Right ventricle myocardium superior (tissue), 1 donor: ENCODE data around the gene HSD17B7. TPM values are rescaled to one million over a fixed set of nuclear protein-coding genes. Genes with fewer than 3 reads are reported as not detected.
"Not testable (repeated sequence)": the region's sequence is repeated elsewhere in the genome, so short reads cannot be mapped to it uniquely, and the experiment has no call there.

Experiments
- ATAC-seq: fragments of 200-7000 bp; cut with Tn5 transposase; one replicate; pipeline ENCODE4 v1.9.1; 2020; ENCODE audit warnings: mild to moderate bottlenecking; ENCODE audit not compliant: poor library complexity
- DNase-seq: peaks from one replicate; pipeline ENCODE4 v3.0.0-alpha.2; 2020
- intact Hi-C: fragments of 100-400 bp; cut with DNase I; formaldehyde crosslinking; loops from one replicate; pipeline ENCODE4 v1.11.2; 2022
- total RNA-seq: library from RNA; stranded (reverse); fragmentation: NEBNext Ultra II Directional; extraction: Animal tissue kit (Norgen Biotek cat#: 25700); gene quantifications from one replicate; pipeline ENCODE4 v1.2.1, GENCODE V29; 2021
- donor health status: DM: no; HTN: yes; CAD: no; lungs with severe emphysema.

The HSD17B7 gene
- total RNA-seq, 1 donor from 2014 or later, result 5.2 TPM

DNA sequence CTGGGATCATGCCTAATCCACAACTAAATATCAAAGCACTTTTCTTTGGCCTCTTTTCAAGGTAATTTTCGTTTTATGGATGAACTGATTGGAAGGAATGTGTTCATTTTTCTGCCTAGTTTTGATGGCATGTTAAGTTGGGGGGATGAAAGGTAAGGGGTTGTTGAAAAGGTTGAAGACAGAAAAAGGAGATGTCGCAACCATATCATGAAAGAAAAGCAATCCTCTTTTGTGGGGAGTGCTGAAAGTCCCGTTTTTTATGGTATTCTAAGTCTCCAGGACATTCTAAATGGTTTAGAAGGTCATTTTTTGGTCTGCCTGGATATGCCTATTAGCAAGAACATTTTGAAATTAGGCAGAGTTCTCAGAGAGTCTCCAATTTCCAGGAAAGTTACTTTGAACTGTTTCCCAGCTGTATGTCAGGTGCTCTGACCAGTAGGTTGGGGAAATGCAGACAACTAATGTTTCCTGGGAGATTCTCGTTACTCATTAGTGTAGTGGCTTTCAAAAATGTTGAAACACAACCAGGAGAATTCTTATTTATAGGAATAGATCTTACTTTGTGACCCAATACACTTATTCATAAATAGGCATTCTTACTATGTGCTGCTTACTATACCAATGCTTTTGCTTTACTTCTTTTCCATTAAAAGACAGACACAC lies 6.2 kb downstream of the HSD17B7 start:
- ATAC-seq, intact Hi-C loops, DNase-seq: not testable (repeated sequence)

DNA sequence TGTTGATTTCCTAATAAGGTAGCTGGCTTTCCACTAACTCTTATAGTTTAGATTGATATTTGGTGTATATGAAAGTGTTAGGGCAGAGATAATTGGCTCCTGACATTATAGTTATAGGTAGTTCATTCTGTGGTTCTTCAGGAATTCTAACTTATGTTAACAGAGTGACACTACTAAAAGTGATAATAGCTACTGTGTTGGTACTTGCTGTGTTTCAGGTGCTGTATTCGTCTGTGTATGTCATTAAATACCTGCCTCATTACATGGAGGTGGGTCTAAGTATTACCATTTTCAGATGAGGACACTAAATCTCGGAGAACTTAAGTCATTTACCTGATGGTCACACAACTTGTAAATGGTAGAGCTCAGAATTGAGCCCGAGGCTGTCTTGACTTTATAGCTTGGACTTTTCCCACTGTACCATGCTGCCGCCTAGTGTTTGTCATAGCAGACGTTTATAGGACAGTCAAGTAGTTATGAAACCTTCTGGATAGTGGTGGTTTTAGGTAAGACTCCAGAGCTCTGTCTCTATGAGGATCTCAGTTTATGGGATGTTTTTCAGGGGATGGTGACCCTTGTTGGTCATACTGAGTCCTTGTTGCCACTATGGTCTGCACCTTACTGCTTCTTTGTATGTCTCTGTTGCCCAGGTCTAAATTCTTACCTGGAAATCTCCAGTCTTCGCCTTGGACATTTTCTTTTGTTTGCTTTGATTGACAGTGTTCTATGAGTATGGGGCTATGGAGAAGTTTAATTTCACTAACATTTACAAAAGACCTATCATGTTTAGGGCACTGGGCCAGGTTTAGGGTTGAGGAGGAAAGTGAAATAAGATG lies 9.7 kb downstream of the HSD17B7 start:
- peak; percentile 45 for DNase-seq
- peak; percentile 96 for ATAC-seq
- intact Hi-C loops, result not testable (repeated sequence)

DNA sequence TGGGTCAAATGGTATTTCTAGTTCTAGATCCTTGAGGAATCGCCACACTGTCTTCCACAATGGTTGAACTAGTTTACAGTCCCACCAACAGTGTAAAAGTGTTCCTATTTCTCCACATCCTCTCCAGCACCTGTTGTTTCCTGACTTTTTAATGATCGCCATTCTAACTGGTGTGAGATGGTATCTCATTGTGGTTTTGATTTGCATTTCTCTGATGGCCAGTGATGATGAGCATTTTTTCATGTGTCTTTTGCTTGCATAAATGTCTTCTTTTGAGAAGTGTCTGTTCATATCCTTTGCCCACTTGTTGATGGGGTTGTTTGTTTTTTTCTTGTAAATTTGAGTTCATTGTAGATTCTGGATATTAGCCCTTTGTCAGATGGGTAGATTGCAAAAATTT lies 17.0 kb downstream of the HSD17B7 start:
- DNase-seq, intact Hi-C loops, ATAC-seq: not testable (repeated sequence)

DNA sequence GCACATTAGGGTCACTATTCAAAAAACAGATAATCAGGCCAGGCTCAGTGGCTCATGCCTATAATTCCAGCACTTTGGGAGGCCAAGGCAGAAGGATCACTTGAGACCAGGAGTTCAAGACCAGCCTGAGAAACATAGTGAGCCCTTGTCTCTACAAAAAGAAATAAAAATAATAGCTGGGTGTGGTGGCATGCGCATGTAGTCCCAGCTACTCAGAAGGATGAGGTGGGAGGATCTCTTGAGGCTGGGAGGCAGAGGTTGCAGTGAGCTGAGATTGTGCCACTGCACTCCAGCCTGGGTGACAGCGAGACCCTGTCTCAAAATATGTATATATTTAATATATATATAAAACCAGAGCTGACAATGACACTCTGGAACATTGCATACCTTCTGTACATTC lies 21.9 kb downstream of the HSD17B7 start:
- DNase-seq, intact Hi-C loops, ATAC-seq: not testable (repeated sequence)

DNA sequence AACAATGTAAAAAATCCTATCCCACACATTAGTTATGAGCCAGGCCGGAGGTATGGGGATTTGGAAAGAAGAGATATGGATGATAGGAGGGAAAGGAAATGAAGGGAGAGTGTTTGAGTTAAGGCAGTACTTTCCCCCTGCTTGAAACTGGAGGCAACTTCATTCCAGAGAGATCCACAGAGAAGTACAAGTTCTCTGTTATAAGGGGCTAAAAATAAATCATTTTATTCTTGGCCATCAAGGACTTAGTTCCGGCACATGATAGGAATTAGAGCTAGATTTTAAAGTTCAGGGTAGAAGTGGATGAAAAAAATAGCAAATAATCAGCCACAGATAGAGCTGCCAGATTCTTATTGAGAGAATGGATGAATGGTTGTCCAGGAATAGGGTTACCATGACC lies 27.6 kb downstream of the HSD17B7 start:
- DNase-seq, intact Hi-C loops: not testable (repeated sequence)
- peak; percentile 38 for ATAC-seq

DNA sequence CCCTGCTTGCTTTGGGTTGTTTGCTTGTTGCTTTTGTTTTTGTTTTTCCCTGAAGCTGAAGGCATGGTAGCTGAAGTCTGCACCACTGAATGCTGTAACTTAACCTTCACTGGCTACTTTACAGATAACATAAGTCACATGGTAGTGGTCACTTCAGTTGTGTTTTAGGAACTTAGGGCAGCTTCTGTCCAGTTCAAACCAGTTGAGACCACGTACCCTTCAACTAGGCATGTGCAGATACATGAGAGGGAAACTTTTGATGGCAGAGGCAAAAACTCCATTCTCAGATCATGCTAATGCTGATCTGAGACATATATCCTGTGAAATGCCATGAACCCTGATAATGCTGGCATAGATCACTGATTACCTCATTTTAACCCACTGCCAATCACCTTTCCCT lies 28.2 kb downstream of the HSD17B7 start:
- intact Hi-C loops, result not testable (repeated sequence)

DNA sequence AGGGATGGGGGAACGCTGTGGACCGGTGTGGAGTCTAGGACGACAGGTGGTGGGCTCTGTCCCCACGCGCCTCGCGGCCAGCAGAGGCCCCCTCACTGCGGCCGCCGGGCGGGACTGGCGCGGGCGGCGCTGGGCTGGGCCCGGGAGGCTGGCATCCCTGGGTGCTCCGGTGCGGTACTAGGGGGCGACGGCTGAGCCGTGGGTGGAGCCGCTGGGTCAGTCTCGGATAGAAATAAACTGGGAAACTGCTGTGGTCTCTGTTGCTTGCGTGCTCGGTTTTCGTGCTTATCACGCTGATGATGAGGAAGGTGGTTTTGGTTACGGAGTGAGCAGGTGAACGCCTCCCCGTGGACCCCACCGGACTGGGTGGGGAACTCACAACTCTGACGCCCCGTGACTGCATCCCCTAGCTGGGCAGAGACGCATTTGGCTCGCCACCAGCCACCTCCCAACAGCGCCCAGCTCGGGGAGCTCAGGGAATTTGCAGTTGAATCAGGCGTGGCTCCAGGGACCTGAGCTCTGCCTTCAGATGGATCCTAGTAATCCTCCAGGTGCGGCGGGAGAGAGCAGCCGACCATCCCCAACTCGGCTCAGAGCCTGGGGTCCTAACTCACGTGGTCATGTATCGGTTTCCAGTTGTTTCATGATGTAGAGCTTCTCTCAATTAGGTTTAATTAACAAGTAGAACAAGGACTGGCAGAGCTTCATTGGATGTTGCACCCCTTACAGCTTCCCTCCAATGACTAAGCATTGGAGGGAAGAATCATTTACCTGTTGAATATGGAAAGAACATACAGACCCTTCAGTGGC lies 32.1 kb downstream of the HSD17B7 start:
- DNase-seq (no peak), ATAC-seq (peak; percentile 69)
- intact Hi-C loops, result no loop called here

More for the DNA sequence above, 28.2 kb downstream of the HSD17B7 start:
- ATAC-seq, DNase-seq: not testable (repeated sequence)

DNA sequence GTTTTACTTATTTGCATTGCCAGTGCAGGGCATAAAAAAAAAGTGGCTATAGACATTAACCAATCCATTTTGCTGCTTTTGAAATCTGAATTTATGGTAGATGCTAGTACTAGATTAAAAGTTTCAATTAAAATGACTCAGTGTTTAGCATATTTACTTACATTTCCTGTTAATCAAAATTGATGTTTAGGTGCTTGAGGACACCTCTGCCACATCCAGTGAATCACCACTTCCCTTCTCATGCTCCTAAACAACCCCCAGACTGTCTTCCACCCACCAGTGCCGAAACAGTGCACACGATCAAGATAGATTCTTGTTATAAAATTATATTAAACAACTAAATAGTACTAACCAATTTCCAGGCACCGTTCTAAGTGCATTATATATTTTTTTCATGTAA lies 32.7 kb downstream of the HSD17B7 start:
- DNase-seq (no peak), ATAC-seq (no peak)
- intact Hi-C loops, result no loop called here

DNA sequence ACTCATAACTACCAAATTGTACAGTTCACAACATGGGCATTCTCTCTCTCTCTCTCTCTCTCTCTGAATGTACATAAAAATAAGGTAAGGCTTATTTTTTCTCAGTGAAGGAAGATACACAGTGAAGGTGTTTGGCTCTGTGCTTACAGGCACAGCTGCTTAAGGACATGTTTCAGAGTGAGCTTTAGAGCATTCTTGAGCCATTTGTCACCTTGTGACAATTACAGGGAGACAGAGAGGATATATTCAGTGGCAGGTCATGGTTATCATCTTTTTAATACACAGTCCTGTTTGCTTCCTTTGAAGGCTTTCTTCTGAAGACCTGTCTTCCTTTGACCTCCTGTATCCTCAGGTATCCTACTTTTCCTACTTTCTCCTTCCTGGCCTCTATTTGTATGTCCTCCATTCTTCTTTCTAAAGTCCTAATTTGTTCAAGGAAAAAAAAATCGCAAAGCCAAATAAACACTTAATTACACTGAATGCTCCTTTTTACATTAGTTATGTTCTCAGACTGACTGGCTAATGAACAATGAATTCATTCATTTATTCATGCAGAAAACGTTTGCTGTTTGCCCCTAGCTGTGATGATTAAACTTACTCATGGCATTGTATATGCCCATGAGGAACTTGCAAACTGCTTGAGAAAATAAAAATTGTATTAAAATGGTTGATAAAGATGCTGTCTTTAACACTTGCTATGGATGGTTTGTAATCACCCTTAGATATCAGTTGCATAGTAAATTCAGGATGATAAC lies 33.4 kb downstream of the HSD17B7 start:
- ATAC-seq (no peak), DNase-seq (no peak)
- intact Hi-C loops, result no loop called here

DNA sequence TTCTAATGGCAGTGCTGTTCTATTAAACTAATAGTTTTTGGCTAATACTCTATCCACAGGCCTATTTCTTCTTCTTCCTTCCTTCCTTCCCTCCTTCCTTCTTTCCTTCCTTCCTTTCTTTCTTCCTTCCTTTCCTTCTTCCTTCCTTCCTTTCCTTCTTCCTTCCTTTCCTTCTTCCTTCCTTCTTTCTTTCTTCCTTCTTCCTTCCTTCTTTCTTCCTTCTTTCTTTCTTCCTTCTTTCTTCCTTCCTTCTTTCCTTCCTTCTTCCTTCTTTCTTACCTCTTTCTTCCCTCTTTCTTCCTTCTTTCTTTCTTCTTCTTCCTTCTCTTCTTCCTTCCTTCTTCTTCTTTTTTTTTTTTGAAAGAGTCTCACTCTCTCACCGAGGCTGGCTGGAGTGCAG lies 38.8 kb downstream of the HSD17B7 start:
- ATAC-seq (no peak), DNase-seq (no peak)
- intact Hi-C loops, result no loop called here

DNA sequence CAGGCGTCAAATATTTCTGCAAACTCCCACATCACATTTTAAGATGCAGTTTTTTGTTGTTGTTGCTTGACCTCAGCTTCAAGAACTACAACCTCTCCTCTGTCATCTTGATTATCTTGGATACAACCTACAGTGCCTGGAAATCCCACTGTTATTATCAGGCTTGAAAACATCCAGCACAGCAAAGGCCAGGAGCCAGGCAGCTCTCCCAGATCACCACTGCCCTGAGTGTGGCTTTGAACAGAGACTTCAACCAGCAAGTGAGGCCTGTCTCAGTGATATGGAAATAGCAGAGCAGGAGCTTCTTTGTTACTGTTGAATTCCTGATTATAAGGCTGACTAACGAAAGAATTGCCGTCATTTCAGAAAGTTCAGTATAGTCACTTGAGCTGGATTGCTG lies 42.0 kb downstream of the HSD17B7 start:
- no peak for DNase-seq

DNA sequence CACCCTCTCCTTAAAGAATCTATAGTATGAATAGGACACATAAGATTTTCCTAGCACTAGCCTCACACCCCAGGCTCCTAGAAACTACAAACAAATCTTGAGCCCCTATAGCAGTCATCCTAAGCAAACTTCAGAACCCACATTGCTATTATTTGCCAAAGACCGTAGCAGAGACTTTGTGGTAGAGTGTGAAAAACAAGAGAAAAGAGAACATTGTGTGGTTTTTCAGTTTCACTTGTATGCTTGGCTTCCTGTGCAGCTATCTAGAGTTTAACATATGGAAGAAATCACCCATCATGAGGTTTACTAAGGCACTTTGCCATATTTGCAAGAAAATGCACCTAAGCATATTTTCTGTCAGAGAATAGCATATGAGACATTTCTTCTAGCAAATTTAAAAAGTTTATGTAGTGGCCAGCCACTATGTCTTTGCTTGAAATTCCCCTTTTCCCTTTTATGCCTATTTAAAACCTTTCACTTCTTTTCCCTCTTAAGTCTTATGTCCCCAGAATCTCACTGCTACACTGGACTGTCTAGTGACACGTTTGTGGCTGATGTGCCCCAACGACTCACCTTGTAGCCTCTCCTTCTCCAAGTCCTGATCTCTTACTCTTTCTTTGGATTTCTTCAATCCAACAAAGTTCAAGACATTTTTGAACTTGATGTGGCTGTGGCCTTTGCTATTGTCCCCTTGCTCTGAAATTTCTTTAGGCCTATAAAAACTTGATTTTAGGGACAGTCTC lies 44.8 kb downstream of the HSD17B7 start:
- ATAC-seq (no peak), DNase-seq (no peak)
- intact Hi-C loops, result no loop called here

More for the DNA sequence above, 42.0 kb downstream of the HSD17B7 start:
- no peak for ATAC-seq
- intact Hi-C loops, result no loop called here

DNA sequence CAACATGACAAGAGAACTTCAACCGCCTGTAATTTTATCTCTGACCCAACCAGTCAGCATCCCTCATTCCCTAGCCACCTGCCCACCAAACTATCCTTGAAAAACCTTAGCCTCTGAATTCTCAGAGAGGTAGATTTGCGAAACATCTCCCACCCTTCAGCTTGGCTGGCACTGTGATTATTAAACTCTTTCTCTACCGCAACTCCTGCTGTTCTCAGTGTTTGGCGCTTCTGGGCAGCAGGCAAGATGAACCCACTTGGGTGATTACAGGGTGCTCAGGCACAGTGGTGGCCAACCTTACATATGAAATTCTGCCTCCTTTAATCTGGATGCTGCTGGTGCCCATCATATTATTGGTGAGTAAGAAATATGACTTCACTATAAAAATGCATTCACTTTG lies 48.4 kb downstream of the HSD17B7 start:
- intact Hi-C loops, result no loop called here
- DNase-seq, result no peak
- ATAC-seq, result no peak

DNA sequence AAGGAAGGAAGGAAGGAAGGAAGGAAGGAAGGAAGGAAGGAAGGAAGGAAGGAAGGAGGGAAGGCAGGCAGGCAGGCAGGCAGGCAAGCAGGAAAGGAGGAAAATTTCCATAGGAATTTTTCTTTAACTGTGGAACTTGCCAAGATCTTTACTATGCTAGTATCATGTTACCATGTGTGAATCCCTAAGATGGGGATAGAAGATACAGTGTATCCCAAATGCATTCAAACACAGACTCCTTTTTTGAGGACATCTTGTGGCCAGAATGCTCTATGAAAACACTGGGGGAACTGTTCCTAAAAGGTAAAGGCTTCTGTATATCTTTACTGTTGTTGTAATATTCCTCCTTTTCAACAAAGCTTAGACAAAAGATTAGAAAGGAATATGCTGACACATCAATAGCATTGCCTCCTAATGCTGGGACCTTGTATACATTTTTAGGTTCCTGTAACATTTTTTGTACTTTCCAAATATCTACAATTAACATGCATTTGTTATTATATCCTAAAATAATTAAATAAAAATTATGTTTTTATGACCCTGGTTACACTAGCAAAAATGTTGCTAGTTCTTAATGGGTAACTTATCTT lies 49.8 kb downstream of the HSD17B7 start:
- ATAC-seq (no peak), DNase-seq (no peak)
- intact Hi-C loops, result no loop called here

DNA sequence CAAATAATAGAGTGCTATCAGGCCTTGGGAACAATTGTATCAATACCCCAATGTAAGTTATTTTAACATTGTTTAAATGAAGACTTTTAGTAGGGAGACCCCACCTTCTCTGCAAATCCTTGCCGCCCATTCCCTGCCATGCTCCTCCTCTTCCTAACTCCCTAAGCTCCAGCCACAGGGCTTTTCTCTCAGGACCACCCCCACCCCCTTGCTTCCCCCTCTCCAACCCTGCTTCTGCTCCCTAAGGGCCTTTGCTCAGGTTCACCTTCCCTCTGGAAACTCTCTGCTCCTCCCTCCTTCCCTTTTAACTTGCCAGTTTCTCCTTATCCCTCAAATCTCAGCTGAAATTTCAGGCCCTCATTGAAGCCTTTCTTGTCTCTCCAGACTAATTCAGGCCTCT lies 53.7 kb downstream of the HSD17B7 start:
- DNase-seq (no peak), ATAC-seq (no peak)
- intact Hi-C loops, result no loop called here

DNA sequence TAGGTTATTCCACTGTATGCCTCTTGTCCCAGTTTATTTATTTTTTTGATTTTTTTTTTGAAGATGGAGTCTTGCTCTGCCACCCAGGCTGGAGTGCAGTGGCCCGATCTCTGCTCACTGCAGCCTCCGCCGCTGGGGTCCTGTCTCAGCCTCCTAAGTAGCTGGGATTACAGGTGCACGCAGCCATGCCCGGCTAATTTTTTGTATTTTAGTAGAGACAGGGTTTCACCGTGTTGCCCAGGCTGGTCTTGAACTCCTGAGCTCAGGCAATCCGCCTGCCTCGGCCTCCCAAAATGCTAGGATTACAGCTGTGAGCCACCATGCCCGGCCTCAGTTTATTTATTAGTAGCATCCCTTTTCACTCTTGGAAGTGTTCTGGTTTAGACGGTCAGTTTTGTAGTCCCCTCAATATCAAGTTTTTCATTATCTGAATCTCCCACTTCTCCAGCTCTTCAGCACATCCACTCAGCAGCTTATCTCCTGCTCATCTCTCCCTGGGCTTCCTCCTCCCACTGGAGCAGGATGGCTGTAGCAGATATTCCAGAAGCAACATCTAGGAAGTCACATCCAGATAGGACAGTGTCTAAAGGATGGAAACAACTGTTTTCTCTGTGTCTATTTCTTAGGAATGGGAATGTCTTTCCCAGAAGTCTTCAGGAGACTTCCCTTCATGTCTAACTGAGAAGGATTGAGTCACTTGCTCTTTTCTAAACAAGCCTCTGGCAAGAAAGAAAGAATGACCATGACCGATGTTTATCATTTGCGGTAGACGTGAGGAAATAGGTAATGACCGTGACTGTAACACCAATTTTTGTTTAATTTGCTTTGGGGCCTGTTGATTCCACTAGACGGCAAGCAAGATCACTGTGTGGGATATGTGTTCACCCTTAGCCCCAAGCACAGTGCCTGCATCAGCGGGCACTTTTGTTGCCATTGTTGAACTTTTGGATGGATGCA lies 56.0 kb downstream of the HSD17B7 start:
- ATAC-seq, result no peak
- no peak for DNase-seq
- intact Hi-C loops, result no loop called here
